GM12878 (cell line): ENCODE results near the gene MUC5AC. TPM values are rescaled to one million over a fixed set of nuclear protein-coding genes. Genes with fewer than 3 reads are reported as not detected.

Experiments
- GATAD2B ChIP-seq: fragments of 450-650 bp; conservative IDR thresholded peaks from 2 replicates; pipeline ENCODE4 v1.6.1; 2017; ENCODE audit warnings: low read depth, mild to moderate bottlenecking, moderate library complexity
- HDAC2 ChIP-seq: fragments of 200-600 bp; sonication (generic); IDR thresholded peaks from 2 replicates; pipeline ENCODE4 v1.6.1; 2017
- NBN ChIP-seq: fragments of 450-650 bp; IDR thresholded peaks from 2 replicates; pipeline ENCODE4 v1.6.1; 2016
- NKRF ChIP-seq: fragments of 450-650 bp; conservative IDR thresholded peaks from 2 replicates; pipeline ENCODE4 v1.6.1; 2017; ENCODE audit warnings: mild to moderate bottlenecking, moderate library complexity
- NR2C1 ChIP-seq: fragments of 450-650 bp; IDR thresholded peaks from 2 replicates; pipeline ENCODE4 v1.6.1; 2017; ENCODE audit warnings: antibody characterized with exemption, mild to moderate bottlenecking, moderate library complexity
- NRF1 ChIP-seq: conservative IDR thresholded peaks from 2 replicates; pipeline ENCODE4 v1.6.1; 2011; ENCODE audit warnings: mild to moderate bottlenecking, low read depth, low read length, improper control_type of control experiment
- PAX8 ChIP-seq: fragments of 450-650 bp; IDR thresholded peaks from 2 replicates; pipeline ENCODE4 v1.6.1; 2017; ENCODE audit warnings: mild to moderate bottlenecking, moderate library complexity
- polyA plus RNA-seq, 11 experiments: library from polyadenylated mRNA; depleted of rRNA in 4 of 11; unstranded in 6 of 11; stranded (reverse) in 5 of 11; fragments of >200 nt; fragmentation: Nextera tagmentation in 4 of 11; fragmentation: Illumina TruSeq in 1 of 11; extraction: Ambion mirVana in 4 of 11; extraction: Trizol in 1 of 11; gene quantifications; 1 replicate in 1 of 11; 2 replicates in 10 of 11; pipeline versions ENCODE4 v1.2.1 to v1.2.3, GENCODE V29; 2011 to 2016; ENCODE audit warnings: inconsistent platforms in 2 of 11, missing spikeins in 2 of 11, low read depth in 1 of 11
- total RNA-seq, 4 experiments: library from RNA; depleted of rRNA in 3 of 4; stranded (reverse); fragments of >200 nt in 3 of 4; fragmentation: Illumina TruSeq in 1 of 4; extraction: Trizol in 1 of 4; gene quantifications; 2 replicates each; pipeline versions ENCODE4 v1.2.1 to v1.2.3, GENCODE V29; 2013 to 2021
- TF ChIP-seq, protein P1 (sequence below): IDR thresholded peaks from 2 replicates; pipeline ENCODE4 v1.6.1; 2011; ENCODE audit warnings: mild to moderate bottlenecking, low read depth, low read length, moderate library complexity; ENCODE audit not compliant: insufficient replicate concordance

Gene MUC5AC
- total and polyA plus RNA-seq, 10 of the 15 experiments (the other 5 are each of a cell fraction or from before 2014, with no cell fraction given): under 0.01 to 0.01 TPM; not detected in 8

GRCh38 chr11:1157645-1158591, at the start of gene MUC5AC (continued):
- TF ChIP-seq NRF1 (no peak), NKRF (no peak), GATAD2B (no peak), NBN (no peak), NR2C1 (no peak), HDAC2 (no peak), PAX8 (no peak)
- TF ChIP-seq, protein P1, sequence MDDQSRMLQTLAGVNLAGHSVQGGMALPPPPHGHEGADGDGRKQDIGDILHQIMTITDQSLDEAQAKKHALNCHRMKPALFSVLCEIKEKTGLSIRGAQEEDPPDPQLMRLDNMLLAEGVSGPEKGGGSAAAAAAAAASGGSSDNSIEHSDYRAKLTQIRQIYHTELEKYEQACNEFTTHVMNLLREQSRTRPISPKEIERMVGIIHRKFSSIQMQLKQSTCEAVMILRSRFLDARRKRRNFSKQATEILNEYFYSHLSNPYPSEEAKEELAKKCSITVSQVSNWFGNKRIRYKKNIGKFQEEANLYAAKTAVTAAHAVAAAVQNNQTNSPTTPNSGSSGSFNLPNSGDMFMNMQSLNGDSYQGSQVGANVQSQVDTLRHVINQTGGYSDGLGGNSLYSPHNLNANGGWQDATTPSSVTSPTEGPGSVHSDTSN: no peak
